ENCODE data around the gene LY6G6F. TPM values are rescaled to one million over a fixed set of nuclear protein-coding genes. Genes with fewer than 3 reads are reported as not detected.

The LY6G6F gene
- total RNA-seq, 2 donors from 2014 or later = not detected

DNA sequence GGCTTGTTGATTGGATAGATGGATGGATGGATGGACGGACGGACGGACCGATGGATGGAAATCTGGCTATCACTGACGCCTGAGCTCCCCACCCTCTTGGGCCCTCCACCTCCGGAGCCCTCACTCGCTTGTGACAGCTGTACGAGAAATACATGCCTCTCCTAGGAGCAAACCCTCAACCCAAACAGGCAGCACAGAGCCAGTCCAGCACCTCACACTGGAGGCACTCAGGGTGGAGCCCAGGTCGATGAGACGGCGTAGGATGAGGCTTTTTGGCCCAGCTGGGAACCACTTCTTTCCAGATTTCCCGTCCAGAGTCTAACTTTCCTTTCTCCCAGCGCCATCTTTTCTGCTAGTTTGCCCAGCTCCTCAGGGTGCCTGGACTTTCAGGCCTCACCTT, 23.1 kb upstream of the LY6G6F start:
- peaks cover 24% of the 10 kb centered on the region for H3K36me3 ChIP-seq
- H3K27ac ChIP-seq = no peak overlapping the region
- TF ChIP-seq, protein P1, sequence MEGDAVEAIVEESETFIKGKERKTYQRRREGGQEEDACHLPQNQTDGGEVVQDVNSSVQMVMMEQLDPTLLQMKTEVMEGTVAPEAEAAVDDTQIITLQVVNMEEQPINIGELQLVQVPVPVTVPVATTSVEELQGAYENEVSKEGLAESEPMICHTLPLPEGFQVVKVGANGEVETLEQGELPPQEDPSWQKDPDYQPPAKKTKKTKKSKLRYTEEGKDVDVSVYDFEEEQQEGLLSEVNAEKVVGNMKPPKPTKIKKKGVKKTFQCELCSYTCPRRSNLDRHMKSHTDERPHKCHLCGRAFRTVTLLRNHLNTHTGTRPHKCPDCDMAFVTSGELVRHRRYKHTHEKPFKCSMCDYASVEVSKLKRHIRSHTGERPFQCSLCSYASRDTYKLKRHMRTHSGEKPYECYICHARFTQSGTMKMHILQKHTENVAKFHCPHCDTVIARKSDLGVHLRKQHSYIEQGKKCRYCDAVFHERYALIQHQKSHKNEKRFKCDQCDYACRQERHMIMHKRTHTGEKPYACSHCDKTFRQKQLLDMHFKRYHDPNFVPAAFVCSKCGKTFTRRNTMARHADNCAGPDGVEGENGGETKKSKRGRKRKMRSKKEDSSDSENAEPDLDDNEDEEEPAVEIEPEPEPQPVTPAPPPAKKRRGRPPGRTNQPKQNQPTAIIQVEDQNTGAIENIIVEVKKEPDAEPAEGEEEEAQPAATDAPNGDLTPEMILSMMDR (IDR thresholded peaks at IDR 0.05) = no peak
- no peaks in the 10 kb centered on the region for H3K27me3 ChIP-seq
- no peaks in the 10 kb centered on the region for H3K9me3 ChIP-seq
- no peak overlapping the region for H3K4me3 ChIP-seq
- H3K4me1 ChIP-seq = peaks cover 0 to 16% of the 10 kb centered on the region in 2 donors
- no peak for DNase-seq (ENCODE audit: low spot score)

- Histone ChIP-seq H3K27me3 (no peaks in the 10 kb centered on the region), H3K4me3 (no peak overlapping the region), H3K4me1 (peaks cover 0 to 4% of the 10 kb centered on the region in 2 donors), H3K27ac (no peak overlapping the region), H3K9me3 (no peaks in the 10 kb centered on the region), H3K36me3 (peaks cover 53% of the 10 kb centered on the region)
- no peak for DNase-seq (ENCODE audit: low spot score)
- TF ChIP-seq, protein P1 (IDR thresholded peaks at IDR 0.05) = no peak
Measured at GRCh38 chr6:31686483-31686882, 20.2 kb upstream of the LY6G6F start.

DNA sequence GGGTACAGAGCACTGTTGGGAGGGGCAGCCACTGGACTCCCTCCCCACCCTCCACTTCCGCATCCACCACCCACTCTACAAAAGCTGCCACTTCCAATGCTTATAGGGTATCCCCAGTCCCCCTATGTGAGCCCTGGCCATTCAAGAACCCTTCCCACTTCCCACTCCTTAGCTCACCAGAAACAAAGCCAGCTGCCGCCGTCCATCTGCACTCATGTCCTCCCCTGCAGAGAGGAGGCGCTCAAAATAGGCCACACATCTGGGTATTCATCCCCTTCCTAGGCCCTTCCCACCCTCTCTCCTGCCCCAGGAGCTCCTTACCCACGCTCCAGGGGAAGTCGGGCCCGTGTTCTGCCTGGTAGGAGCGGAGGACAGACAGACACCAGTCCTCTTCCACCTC, 19.3 kb upstream of the LY6G6F start:
- H3K4me3 ChIP-seq = no peak overlapping the region
- peaks cover 62% of the 10 kb centered on the region for H3K36me3 ChIP-seq
- H3K4me1 ChIP-seq = no peaks in the 10 kb centered on the region
- no peaks in the 10 kb centered on the region for H3K27me3 ChIP-seq
- TF ChIP-seq, protein P1 (IDR thresholded peaks at IDR 0.05) = no peak
- no peak for DNase-seq (ENCODE audit: low spot score)
- no peaks in the 10 kb centered on the region for H3K9me3 ChIP-seq
- H3K27ac ChIP-seq = no peak overlapping the region

DNA sequence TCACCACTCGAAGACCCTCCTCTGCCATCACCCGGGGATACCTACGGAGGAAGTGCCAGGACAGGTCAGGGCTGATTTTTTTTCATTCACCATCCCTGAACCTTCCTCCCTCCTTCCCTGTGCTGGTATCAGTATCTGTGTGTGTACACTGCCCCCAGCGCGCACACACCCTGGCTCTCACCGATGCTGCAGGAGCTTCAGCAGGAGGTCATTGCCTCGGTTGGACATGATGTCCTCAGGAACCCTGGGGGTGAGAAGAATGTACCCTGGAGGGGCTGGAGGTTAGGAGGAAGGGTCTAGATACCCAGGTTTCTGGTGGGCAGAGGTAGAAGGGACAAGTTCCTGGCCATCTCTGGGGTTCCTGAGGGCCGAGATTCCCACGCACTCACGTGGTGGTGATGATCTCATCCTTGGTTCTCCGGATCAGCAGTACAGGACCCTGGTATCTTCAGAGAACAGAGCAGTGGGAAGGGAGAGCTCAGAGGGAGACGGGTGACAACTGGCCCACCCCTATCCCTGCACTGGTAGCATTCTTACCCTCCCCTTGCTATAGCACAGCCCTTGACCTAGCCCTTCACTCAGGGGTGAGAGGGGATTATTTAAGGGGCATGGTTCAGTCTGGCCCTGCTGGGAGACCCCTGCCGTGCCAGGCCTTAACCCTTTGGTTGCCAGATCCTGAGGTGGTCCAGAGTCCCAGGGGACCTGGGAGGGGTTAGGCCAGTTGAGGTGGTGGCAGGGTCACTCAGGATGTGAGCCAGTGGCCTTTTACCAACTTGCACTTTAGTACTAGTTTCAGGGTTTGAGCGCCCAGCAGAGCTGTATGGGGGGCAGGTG, 18.6 kb upstream of the LY6G6F start:
- Histone ChIP-seq H3K9me3 (no peaks in the 10 kb centered on the region), H3K36me3 (peaks cover 69% of the 10 kb centered on the region), H3K4me1 (no peaks in the 10 kb centered on the region), H3K27ac (no peak overlapping the region), H3K27me3 (no peaks in the 10 kb centered on the region), H3K4me3 (no peak overlapping the region)
- no peak for DNase-seq (ENCODE audit: low spot score)
- TF ChIP-seq, protein P1 (IDR thresholded peaks at IDR 0.05) = no peak

DNA sequence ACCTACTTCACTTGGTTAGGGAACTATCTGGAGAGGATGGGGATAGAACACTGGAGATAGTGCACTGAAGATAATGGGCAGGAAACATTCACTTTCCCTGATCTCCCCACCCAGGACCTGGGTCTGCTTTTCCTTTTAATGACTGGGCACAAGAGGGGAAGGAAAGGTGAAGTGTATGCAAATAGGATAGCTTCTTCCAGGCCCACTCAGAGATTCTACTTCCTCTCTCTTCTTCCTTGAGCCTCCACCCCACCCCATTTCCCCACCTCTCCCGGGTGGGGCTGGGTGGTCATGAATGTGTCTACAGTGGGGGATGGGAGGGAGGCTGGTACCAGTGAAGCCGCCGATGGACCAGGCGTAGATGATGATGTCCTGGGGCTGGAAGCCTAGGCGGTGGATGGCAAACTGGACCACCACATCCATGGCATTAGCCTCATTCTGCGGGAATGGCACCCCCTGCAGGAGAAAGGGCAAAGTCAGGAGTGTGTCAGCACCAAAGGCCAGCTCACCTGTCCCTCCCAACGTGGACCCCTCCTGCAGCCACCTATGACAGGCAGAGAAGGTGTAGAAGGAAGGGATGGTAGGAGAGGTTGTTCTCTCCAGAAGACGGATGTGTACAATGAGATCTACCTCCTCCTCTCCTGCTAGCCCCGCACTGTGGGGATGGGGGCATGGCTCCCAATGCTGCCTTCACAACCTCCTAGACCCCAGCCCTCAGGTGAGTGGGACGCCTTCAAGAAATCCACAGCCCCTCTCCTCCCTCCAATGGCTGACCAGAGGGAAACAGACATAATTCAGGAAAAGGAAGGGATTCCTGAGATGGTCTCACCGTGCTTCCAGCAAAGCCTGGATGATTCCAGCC, 17.2 kb upstream of the LY6G6F start:
- no peak for DNase-seq (ENCODE audit: low spot score)
- TF ChIP-seq, protein P1 (IDR thresholded peaks at IDR 0.05) = peak in 1 of 2 donors; percentile 24
- H3K36me3 ChIP-seq = peaks cover 76% of the 10 kb centered on the region
- no peaks in the 10 kb centered on the region for H3K27me3 ChIP-seq
- H3K9me3 ChIP-seq = no peaks in the 10 kb centered on the region
- H3K4me1 ChIP-seq = no peaks in the 10 kb centered on the region
- H3K4me3 ChIP-seq = no peak overlapping the region
- no peak overlapping the region for H3K27ac ChIP-seq

Data from right atrium auricular region (tissue), 2 donors.